Stimulated activated CD8-positive, alpha-beta memory T cell treated with anti-CD3 and anti-CD28 coated beads, Interleukin-4, amount 100 ng/mL, for 1 hour (primary cell): ENCODE results near the gene KRT17.
"Not testable (repeated sequence)": the region's sequence is repeated elsewhere in the genome, so short reads cannot be mapped to it uniquely, and the experiment has no call there.

Experiments
- DNase-seq, 2 donors: peaks; one replicate each; pipeline ENCODE4 v3.0.0-alpha.2; 2020; ENCODE audit warnings: low read depth in 2 of 2, low spot score in 1 of 2

The KRT17 gene

DNA sequence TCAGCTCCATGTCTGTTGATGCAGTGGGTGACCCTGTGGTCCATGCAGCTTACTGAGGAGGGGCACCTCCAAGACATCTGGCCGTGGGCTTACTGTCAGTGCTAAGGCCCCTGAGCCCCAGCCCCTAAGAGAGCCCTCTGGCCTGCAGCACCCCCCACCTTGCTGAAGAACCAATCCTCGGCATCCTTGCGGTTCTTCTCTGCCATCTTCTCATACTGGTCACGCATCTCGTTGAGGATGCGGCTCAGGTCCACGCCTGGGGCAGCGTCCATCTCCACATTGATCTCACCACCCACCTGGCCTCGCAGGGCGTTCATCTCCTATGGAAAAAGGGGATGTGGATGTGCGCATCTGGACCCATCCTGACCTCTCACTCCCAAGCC is 2.9 kb downstream of the KRT17 start:
- not testable (repeated sequence) for DNase-seq

DNA sequence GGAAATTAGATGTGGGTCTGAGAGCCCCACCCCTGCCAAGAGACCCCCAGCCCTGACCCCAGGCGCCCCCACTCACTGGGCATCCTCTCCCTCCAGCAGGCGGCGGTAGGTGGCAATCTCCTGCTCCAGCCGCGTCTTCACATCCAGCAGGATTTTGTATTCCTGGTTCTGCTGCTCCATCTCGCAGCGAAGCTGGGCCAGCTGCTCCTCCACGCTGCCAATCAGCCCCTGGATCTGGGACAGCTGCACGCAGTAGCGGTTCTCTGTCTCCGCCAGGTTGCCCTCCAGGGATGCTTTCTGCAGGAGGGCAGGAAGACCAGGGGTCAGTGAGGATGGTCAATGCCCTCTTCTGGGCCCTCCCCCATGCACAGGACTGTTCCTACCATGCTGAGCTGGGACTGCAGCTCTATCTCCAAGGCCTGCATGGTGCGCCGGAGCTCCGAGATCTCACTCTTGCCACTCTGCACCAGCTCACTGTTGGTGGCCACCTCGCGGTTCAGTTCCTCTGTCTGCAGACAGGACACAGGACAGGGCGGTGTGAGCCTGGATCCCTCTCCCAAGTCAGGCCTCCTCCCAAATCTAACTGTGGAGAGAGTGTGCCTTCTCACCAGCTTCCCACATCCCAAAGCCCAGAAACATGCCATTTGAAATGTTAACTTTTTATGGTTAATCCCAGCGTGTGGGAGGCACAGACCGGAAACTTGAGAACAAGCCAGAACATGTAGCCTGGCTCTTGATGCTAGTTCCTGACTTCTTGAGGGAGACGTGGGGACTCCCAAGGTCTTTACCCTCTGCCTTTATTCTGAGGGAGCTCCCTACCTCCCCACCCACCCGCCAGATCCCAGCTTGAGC is 3.6 kb downstream of the KRT17 start:
- no peak for DNase-seq

GRCh38 chr17:41619927-41620582 is 4.3 kb downstream of the KRT17 start:
- not testable (repeated sequence) for DNase-seq

GRCh38 chr17:41619036-41619926 is 5.1 kb downstream of the KRT17 start:
- no peak for DNase-seq

DNA sequence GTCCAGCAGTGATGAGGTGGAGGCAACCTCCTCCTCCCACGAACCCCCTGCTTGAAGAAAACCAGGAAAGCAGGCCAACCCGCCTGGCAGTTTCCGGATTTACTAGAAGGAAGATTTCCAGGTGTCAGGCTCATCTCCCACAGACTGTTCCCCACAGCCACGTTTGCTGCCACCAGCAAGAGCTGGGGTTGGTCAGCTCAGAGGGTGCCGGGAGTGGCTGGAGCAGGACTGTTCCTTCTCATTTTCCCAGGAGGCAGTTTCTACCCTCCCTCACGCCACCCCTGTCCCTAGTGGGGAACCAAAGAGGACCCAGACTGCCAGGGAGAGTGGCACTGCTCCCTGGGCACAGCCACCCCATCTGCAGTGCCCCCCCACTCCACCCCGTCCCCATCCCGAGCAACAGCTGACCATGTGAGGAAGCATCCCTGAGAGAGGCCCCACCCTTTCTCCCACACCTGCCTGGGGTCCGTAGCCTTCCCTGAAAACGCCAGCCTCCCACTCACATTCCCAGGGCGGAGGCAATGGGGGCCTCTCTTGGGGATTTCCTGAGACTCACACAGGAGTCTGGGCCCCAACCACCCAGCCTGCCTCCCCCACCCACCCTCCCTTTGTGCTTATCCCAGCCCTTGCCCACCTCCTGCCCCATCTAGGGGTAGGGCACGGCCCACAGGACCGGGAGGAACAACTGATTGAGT is 5.9 kb downstream of the KRT17 start:
- DNase-seq, result no peak

DNA sequence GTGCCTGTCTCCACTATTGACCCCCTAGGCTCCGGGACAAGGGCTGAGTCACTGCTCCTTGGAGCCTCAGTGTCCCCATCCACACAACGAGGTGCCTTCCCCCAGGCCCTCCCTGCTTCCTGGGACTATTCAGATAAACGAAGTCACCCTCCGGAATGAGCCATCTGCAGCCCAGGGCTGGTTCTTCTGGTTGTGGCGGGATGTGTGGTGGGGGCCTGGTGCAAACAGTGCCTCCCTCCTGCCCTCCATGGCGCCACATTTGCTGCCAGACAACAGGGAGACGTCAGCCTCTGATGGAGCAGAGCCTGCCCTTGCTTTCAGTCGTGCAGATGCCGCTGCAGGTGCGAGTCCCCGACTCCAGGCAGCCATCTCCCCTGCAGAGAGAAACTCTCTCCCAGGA is 6.7 kb downstream of the KRT17 start:
- no peak for DNase-seq

DNA sequence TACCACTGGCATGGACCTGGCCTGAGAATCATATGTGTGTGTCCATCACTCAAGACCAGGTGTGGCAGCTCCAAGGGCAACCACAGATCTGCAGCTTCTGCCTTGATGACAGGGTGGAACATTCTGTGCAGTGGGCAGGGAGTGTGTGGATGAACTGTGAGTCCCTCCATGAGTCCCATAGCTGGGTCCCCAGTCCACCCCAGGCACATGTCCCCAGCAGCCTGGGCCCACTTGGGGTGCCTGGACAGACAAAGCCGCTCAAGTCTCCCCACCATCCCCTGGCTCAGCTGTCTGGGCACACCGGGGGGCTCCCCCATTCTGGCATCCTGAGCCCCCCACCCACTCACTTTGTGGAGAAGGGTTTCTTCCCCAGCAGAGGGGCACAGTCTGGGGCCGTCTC is 7.2 kb downstream of the KRT17 start:
- no peak for DNase-seq

DNA sequence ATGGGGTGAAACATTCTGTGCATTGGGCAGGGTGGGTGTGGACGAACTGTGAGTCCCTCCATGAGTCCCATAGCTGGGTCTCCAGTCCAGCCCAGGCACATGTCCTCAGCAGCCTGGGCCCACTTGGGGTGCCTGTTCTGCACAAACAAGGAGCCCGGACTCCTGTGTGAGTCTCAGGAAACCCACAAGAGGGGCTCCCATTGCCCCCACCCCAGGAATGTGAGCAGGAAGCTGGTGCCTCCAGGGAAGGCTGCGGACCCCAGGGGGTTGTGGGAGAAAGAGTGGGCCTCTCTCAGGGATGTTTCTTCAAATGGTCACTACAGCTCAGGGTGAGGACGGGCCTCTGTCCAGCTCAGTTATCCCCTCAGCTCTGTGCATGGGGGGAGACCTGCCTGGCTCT is 7.9 kb downstream of the KRT17 start:
- not testable (repeated sequence) for DNase-seq

- DNase-seq, result no peak
Observed at GRCh38 chr17:41615454-41615853, 8.9 kb downstream of the KRT17 start.

GRCh38 chr17:41614767-41615166 is 9.6 kb downstream of the KRT17 start:
- DNase-seq, result not testable (repeated sequence)

GRCh38 chr17:41614098-41614497 is 10.3 kb downstream of the KRT17 start:
- DNase-seq, result no peak

DNA sequence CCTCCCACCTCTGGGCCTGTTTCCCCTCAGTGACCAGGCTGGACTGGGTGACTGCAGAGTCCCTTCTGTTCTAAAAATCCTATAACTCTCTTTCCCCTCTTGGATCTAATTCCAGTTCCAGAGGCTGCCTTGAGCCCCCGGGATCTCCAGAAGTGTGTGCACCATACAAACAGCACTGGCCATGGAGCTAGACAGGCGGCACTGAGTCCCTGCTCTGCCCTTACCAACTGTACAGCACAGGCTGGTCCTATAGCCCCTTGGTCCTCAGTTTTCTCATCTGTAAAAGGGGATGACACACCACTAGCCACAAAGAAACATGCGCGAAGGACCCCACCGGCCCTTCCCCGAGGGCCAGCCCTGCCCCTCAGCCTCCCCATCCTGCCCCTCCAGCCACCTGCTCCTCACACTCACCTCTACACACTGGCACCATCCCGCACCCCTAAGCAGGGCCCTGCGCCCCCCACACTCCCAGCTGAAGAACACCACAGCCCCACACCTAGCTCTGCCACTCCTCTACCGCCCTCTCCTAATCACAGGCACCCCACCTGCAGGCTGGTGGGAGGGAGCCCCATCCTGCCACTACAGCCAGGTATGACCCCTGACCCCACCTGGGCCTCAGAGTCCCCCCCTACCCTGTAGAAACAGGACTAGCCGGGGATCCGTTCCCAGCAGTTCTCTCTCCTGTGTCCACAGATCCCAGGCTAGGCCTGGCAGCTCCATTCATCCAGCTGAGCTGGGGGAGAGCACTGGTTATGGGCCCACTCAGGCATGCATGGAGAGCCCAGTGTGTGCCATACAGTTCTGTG is 10.9 kb downstream of the KRT17 start:
- no peak for DNase-seq

GRCh38 chr17:41612376-41613160 is 11.8 kb downstream of the KRT17 start, which contains the start of gene KRT16:
Gene KRT16, minus strand, starts transcription at chr17:41612767. Its CDS starts 79 bp downstream, at chr17:41612688.
- DNase-seq, result not testable (repeated sequence)

DNA sequence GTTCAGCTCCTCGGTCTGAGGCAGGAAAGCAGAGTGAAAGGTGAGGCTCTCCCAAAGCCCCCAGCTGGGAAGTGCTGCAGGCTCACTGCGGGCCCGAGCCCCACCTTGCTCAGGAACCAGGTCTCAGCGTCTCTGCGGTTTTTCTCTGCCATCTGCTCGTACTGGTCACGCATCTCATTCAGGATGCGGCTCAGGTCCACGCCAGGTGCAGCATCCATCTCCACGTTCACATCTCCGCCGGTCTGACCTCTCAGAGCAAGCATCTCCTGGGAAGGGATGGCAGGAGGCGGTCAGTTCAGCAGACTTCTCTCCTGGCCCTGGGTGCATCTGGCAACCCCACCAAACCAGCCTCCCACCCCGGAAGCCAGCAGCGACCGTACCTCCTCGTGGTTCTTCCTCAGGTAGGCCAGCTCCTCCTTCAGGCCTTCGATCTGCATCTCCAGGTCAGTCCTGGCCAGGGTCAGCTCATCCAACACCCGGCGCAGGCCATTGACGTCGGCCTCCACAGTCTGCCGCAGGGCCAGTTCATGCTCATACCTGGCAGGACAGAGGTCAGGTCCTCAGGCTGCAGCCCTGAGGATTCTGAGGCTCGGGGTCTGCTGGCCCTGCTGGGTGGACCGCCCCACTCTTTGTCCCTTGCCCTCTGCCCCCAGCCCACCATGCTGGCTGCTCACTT is 13.3 kb downstream of the KRT17 start:
- no peak for DNase-seq

DNA sequence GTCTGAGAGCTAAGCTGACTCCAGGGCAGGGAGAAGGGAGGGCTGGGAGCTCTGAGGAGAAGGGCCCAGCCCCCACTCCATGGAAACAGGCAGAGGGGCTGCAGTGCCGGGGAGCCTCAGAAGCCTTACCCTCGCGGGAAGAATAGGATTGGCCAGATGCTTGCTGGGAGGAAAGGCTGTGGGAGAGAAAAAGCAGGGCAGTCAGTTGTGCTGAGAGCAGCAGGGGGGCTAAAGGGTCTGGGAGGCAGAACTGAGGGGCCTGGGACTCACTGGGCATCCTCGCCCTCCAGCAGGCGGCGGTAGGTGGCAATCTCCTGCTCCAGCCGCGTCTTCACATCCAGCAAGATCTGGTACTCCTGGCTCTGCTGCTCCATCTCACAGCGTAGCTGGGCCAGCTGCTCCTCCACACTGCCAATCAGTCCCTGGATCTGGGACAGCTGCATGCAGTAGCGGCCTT is 14.3 kb downstream of the KRT17 start:
- DNase-seq, result not testable (repeated sequence)

DNA sequence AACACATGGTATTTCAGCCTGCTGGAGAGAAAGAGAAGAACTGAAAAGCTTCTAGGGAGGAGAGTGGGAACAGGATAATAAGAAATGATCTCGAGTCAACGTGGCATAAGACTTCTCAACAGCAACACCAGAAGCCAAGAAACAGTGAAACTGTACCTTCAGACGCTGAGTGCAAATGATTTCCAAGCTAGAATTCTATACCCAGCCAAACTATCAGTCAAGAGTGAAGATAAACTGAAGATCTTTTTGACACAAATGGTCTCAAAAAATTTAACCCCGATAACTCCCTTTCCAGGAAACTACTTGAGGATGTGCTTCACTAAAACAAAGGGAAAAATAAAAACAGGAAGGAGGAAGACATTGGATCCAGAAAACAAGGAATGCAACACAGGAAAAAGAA is 17.4 kb downstream of the KRT17 start:
- not testable (repeated sequence) for DNase-seq

DNA sequence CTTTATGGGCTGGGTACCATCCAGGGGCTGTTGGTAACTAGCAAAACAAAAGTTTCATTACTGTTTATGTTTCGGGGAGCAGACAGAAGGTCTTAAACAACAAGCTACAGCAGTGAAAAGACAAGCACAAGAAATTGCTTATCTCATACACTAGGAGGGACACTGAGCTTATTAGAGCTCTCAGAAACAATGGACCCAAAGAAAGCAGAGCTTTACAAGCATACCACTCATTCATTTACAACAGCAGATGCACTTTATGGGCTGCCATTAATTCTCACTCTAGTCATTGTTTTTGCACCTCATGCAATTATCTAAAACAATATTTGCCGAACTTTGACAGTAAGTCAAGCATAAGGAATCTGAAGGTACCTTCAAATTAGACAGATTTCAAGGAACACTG is 21.9 kb downstream of the KRT17 start:
- no peak for DNase-seq

GRCh38 chr17:41600318-41600717 is 24.1 kb downstream of the KRT17 start:
- DNase-seq, result no peak

DNA sequence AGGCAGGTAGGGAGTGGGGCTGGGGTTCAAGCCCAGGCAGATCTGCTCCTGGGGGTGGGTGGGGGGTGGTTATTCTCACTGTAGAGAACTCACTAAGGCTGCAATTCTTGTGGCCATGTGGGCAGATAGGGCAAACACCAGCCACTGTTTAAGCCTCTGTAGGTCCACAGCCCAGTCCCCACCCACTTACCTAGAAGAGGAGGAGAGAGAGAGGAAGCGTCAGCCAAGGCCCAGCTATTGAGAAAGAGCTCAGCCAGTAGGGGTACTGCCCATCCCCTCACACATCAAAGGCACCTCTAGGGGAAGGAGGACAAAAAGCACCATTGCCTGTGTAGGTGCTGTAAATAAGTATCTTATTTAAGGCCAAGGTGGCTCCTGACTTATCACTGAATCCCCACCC is 24.7 kb downstream of the KRT17 start:
- DNase-seq, result no peak
